Activated CD4-positive, alpha-beta T cell treated with anti-CD3 and anti-CD28 coated beads, Interleukin-2, amount 10 ng/mL, durations not matched to agents 7 days and 5 days (primary cell): ENCODE measurements around the gene RAI1. TPM values are rescaled to one million over a fixed set of nuclear protein-coding genes. Genes with fewer than 3 reads are reported as not detected.

Source experiments
- CTCF ChIA-PET: fragments of 350-600 bp; sonication (Branson Sonifier 250); formaldehyde crosslinking; loops from one replicate; lab custom pipeline; 2021; ENCODE audit warnings: antibody characterized with exemption; lab: Charles Lee
- POLR2A ChIA-PET: fragments of 350-600 bp; sonication (Branson Sonifier 250); formaldehyde crosslinking; loops from one replicate; lab custom pipeline; 2021; ENCODE audit warnings: antibody characterized with exemption; lab: Charles Lee
- DNase-seq: peaks from one replicate; pipeline ENCODE4 v3.0.0-alpha.2; 2020
- H3K27ac Mint-ChIP-seq: one replicate; pipeline ENCODE4 v1.8.0; 2021; ENCODE audit warnings: mild to moderate bottlenecking, moderate library complexity, mixed read lengths
- H3K27me3 Mint-ChIP-seq: one replicate; pipeline ENCODE4 v1.8.0; 2021; ENCODE audit warnings: mixed read lengths
- H3K36me3 Mint-ChIP-seq: one replicate; pipeline ENCODE4 v1.8.0; 2021; ENCODE audit warnings: low read depth, mixed read lengths
- H3K4me1 Mint-ChIP-seq: one replicate; pipeline ENCODE4 v1.8.0; 2021; ENCODE audit warnings: mixed read lengths
- H3K4me3 Mint-ChIP-seq: one replicate; pipeline ENCODE4 v1.8.0; 2021; ENCODE audit warnings: mild to moderate bottlenecking, moderate library complexity, mixed read lengths
- H3K9me3 Mint-ChIP-seq: one replicate; pipeline ENCODE4 v1.8.0; 2021; ENCODE audit warnings: mixed read lengths
- total RNA-seq, 2 experiments: library from RNA; stranded (reverse); gene quantifications; one replicate each; pipeline ENCODE4 v1.2.3, GENCODE V29; 2021

The RAI1 gene
- total RNA-seq, 2 experiments from 2014 or later, result 18.1 to 18.5 TPM

GRCh38 chr17:17728550-17729251 lies 47.4 kb downstream of the RAI1 start:
- Mint-ChIP-seq H3K4me3 (no peak overlapping the region), H3K9me3 (no peaks in the 10 kb centered on the region), H3K36me3 (no peaks in the 10 kb centered on the region), H3K4me1 (peaks cover 22% of the 10 kb centered on the region), H3K27ac (no peak overlapping the region), H3K27me3 (peaks cover 12% of the 10 kb centered on the region)
- POLR2A ChIA-PET, result no interaction called here
- no peak for DNase-seq
- CTCF ChIA-PET, result interaction anchor here (1.4 to 1.6 kb wide), 2 partner anchors 15 to 142 kb away, joined by 3 read pairs; no protein-coding TSS in a partner anchor

GRCh38 chr17:17729620-17730249 lies 48.5 kb downstream of the RAI1 start:
- CTCF ChIA-PET, result interaction anchor here (1.4 kb wide), 1 partner anchor 141 kb away, joined by 3 read pairs; no protein-coding TSS in a partner anchor

GRCh38 chr17:17730250-17730935 lies 49.1 kb downstream of the RAI1 start:
- ChIA-PET POLR2A (no interaction called here), CTCF (no interaction called here)
- Mint-ChIP-seq H3K4me3 (no peak overlapping the region), H3K4me1 (peaks cover 22% of the 10 kb centered on the region), H3K27me3 (peaks cover 2% of the 10 kb centered on the region), H3K27ac (no peak overlapping the region), H3K36me3 (no peaks in the 10 kb centered on the region), H3K9me3 (no peaks in the 10 kb centered on the region)
- DNase-seq, result no peak

More at GRCh38 chr17:17729620-17730249, 48.5 kb downstream of the RAI1 start:
- POLR2A ChIA-PET, result no interaction called here
- Mint-ChIP-seq H3K4me3 (no peak overlapping the region), H3K4me1 (peaks cover 22% of the 10 kb centered on the region), H3K36me3 (no peaks in the 10 kb centered on the region), H3K27ac (no peak overlapping the region), H3K27me3 (peaks cover 6% of the 10 kb centered on the region), H3K9me3 (no peaks in the 10 kb centered on the region)
- peak; percentile 70 for DNase-seq

- no peak for DNase-seq
- Mint-ChIP-seq H3K4me3 (no peak overlapping the region), H3K9me3 (no peaks in the 10 kb centered on the region), H3K36me3 (no peaks in the 10 kb centered on the region), H3K27ac (no peak overlapping the region), H3K27me3 (peaks cover 2% of the 10 kb centered on the region), H3K4me1 (peaks cover 24% of the 10 kb centered on the region)
- CTCF ChIA-PET, result interaction anchor here (0.9 to 1.2 kb wide), 3 partner anchors 9 to 29 kb away, joined by 3 to 4 read pairs (median 3); no protein-coding TSS in a partner anchor
- POLR2A ChIA-PET, result no interaction called here
Measured at GRCh38 chr17:17732444-17732843, 51.2 kb downstream of the RAI1 start.

- H3K36me3 Mint-ChIP-seq, result no peaks in the 10 kb centered on the region
- H3K9me3 Mint-ChIP-seq, result no peaks in the 10 kb centered on the region
- peaks cover 24% of the 10 kb centered on the region for H3K4me1 Mint-ChIP-seq
- no peak for DNase-seq
- CTCF ChIA-PET, result interaction anchor here (0.7 to 1.2 kb wide), 4 partner anchors 8 to 63 kb away, joined by 3 to 4 read pairs (median 3); no protein-coding TSS in a partner anchor
- H3K27me3 Mint-ChIP-seq, result no peaks in the 10 kb centered on the region
- H3K27ac Mint-ChIP-seq, result no peak overlapping the region
- no peak overlapping the region for H3K4me3 Mint-ChIP-seq
- POLR2A ChIA-PET, result interaction anchor here (0.6 kb wide), 1 partner anchor 409 kb away, joined by 6 read pairs; no protein-coding TSS in a partner anchor
Measured at GRCh38 chr17:17732892-17733670, 51.8 kb downstream of the RAI1 start.

GRCh38 chr17:17736205-17737183 lies 55.2 kb downstream of the RAI1 start:
- H3K36me3 Mint-ChIP-seq, result no peaks in the 10 kb centered on the region
- no peaks in the 10 kb centered on the region for H3K9me3 Mint-ChIP-seq
- H3K27me3 Mint-ChIP-seq, result peaks cover 2% of the 10 kb centered on the region
- peaks cover 43% of the 10 kb centered on the region for H3K4me1 Mint-ChIP-seq
- no peak overlapping the region for H3K4me3 Mint-ChIP-seq
- ChIA-PET POLR2A (no interaction called here), CTCF (interaction anchor here (0.6 to 1.6 kb wide), 5 partner anchors 10 to 296 kb away, joined by 3 to 5 read pairs (median 3); no protein-coding TSS in a partner anchor)
- no peak overlapping the region for H3K27ac Mint-ChIP-seq
- no peak for DNase-seq

- Mint-ChIP-seq H3K27ac (no peak overlapping the region), H3K9me3 (no peaks in the 10 kb centered on the region), H3K4me3 (no peak overlapping the region), H3K27me3 (peaks cover 3% of the 10 kb centered on the region), H3K4me1 (peaks cover 46% of the 10 kb centered on the region), H3K36me3 (no peaks in the 10 kb centered on the region)
- no peak for DNase-seq
- ChIA-PET POLR2A (no interaction called here), CTCF (interaction anchor here (1.0 to 1.5 kb wide), 2 partner anchors 9 to 58 kb away, joined by 4 to 5 read pairs; no protein-coding TSS in a partner anchor)
Measured at GRCh38 chr17:17737961-17738894, 57.0 kb downstream of the RAI1 start.

GRCh38 chr17:17738901-17739300 lies 57.6 kb downstream of the RAI1 start:
- Mint-ChIP-seq H3K4me1 (peaks cover 44% of the 10 kb centered on the region), H3K4me3 (no peak overlapping the region), H3K36me3 (no peaks in the 10 kb centered on the region), H3K27me3 (peaks cover 3% of the 10 kb centered on the region), H3K9me3 (no peaks in the 10 kb centered on the region), H3K27ac (peak overlapping the region; percentile 75)
- ChIA-PET POLR2A (no interaction called here), CTCF (interaction anchor here (1.1 to 1.5 kb wide), 2 partner anchors 24 to 58 kb away, joined by 3 to 4 read pairs; no protein-coding TSS in a partner anchor)
- DNase-seq, result no peak

GRCh38 chr17:17739388-17740066 lies 58.3 kb downstream of the RAI1 start:
- H3K4me1 Mint-ChIP-seq, result peaks cover 42% of the 10 kb centered on the region
- peaks cover 3% of the 10 kb centered on the region for H3K27me3 Mint-ChIP-seq
- ChIA-PET CTCF (interaction anchor here (1.1 to 1.7 kb wide), 3 partner anchors 15 to 59 kb away, joined by 3 to 4 read pairs (median 4); no protein-coding TSS in a partner anchor), POLR2A (no interaction called here)
- peak overlapping the region; percentile 75 for H3K27ac Mint-ChIP-seq
- H3K9me3 Mint-ChIP-seq, result no peaks in the 10 kb centered on the region
- H3K36me3 Mint-ChIP-seq, result no peaks in the 10 kb centered on the region
- no peak for DNase-seq
- no peak overlapping the region for H3K4me3 Mint-ChIP-seq
